ENCODE data around the gene CTNS.

DNA sequence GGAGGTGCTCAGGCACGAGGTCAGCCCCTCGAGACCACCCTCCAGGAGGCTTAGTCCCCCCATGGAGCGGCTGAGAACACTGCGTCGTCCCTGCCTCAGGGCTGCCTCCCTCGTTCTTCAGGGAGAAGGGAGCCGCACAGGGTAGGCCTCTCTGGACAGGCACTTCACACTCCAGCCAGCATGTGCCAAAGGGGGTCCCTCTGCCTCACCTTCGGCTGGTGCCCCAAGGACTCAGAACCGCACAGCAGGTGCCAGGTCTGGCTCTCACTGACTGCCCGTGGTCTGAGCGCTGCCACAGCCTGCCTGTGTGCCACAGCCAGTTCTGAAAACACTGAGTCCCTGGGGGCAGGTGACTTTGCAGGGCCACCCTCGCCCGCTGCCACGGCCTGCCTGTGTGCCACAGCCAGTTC is 52.3 kb downstream of the CTNS start:
- TF ChIP-seq, protein P1, sequence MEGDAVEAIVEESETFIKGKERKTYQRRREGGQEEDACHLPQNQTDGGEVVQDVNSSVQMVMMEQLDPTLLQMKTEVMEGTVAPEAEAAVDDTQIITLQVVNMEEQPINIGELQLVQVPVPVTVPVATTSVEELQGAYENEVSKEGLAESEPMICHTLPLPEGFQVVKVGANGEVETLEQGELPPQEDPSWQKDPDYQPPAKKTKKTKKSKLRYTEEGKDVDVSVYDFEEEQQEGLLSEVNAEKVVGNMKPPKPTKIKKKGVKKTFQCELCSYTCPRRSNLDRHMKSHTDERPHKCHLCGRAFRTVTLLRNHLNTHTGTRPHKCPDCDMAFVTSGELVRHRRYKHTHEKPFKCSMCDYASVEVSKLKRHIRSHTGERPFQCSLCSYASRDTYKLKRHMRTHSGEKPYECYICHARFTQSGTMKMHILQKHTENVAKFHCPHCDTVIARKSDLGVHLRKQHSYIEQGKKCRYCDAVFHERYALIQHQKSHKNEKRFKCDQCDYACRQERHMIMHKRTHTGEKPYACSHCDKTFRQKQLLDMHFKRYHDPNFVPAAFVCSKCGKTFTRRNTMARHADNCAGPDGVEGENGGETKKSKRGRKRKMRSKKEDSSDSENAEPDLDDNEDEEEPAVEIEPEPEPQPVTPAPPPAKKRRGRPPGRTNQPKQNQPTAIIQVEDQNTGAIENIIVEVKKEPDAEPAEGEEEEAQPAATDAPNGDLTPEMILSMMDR (IDR thresholded peaks at IDR 0.05), result no peak
- TF ChIP-seq POLR2A (IDR thresholded peaks at IDR 0.05), result no peak
